ENCODE data around the gene GATD1.

GATD1 gene

DNA sequence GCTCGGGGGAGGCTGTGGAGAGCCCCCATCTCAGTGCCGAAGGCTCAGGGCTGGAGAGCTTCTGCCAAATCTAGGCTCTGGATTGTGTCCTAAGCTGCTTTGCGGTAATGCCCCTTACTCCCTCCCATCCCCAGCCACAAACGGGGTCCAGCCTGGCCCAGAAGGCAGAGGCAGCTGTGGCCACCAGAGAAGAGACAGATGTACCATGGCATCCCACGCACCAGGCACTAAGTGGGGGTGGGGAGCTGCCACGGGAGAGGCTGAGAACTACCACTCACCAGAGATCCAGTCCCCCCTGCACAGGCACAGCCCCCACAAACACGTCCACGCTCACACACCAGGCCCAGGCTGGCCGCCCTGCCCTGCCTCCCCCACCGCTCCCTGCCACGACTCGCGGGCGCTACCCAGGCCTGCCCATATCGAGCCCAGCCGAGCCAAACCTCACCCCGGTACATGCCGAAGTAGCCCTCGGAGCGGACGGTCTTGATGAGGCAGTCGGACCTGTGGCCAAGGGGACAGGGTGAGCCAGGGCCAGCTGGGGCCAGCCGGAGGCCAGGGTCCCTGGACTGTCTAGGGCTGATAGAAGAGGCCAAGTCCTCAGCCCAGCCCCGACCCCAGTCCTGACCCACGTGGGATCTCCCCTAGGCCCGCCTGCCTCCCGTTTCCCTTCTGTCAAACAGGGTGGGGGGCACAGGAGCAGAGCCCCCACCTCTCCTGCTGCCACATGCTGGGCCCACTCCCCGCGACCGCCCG, 16.9 kb upstream of the GATD1 start:
- DNase-seq (ENCODE audit: insufficient read length) (no peak), FAIRE-seq (no peak)
- no peak for TF ChIP-seq POLR2AphosphoS5 (IDR thresholded peaks at IDR 0.05; ENCODE audit: low read depth, low read length)

DNA sequence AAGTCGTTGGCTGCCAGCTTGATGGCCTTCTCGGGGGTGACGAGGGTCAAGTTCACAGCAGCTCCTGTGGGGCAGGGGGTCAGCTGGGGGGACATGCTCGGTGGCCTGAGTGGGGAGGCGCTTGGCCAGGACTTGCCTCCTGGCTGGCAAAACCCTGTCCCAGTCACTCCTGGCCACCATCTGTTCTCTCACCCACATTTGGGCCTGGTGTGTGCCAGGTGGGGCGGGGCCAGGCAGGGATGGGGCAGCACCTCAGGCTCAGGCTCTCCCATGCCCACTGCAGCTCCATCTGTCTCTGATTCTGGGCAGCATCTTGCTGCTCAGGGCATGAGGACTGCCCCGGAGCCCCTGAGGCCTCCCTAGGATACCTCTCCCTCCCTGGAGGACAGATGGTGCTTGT, 16.3 kb upstream of the GATD1 start:
- DNase-seq (ENCODE audit: insufficient read length) (no peak), FAIRE-seq (no peak)
- no peak for TF ChIP-seq POLR2A (IDR thresholded peaks at IDR 0.05; ENCODE audit: low read depth, low read length)
- no peak for TF ChIP-seq POLR2AphosphoS5 (IDR thresholded peaks at IDR 0.05; ENCODE audit: low read depth, low read length)
- no peak for TF ChIP-seq TAF1 (IDR thresholded peaks at IDR 0.05; ENCODE audit: borderline replicate concordance, low read depth, low read length)

- no peak for DNase-seq (ENCODE audit: insufficient read length)
These were observed 15.6 kb upstream of the GATD1 start for GRCh38 chr11:792873-793272.

GRCh38 chr11:792535-792821, 15.2 kb upstream of the GATD1 start:
- no peak for DNase-seq (ENCODE audit: insufficient read length)
- FAIRE-seq = no peak
- TF ChIP-seq POLR2A (IDR thresholded peaks at IDR 0.05; ENCODE audit: low read depth, low read length) (no peak), POLR2AphosphoS5 (IDR thresholded peaks at IDR 0.05; ENCODE audit: low read depth, low read length) (no peak), TAF1 (IDR thresholded peaks at IDR 0.05; ENCODE audit: borderline replicate concordance, low read depth, low read length) (no peak)

More at GRCh38 chr11:792873-793272, 15.6 kb upstream of the GATD1 start:
- FAIRE-seq = no peak
- TF ChIP-seq POLR2A (IDR thresholded peaks at IDR 0.05; ENCODE audit: low read depth, low read length) (no peak), TAF1 (IDR thresholded peaks at IDR 0.05; ENCODE audit: borderline replicate concordance, low read depth, low read length) (no peak)

- DNase-seq (ENCODE audit: insufficient read length) (no peak), FAIRE-seq (no peak)
- no peak for TF ChIP-seq TAF1 (IDR thresholded peaks at IDR 0.05; ENCODE audit: borderline replicate concordance, low read depth, low read length)
- TF ChIP-seq POLR2AphosphoS5 (IDR thresholded peaks at IDR 0.05; ENCODE audit: low read depth, low read length) = no peak
- TF ChIP-seq POLR2A (IDR thresholded peaks at IDR 0.05; ENCODE audit: low read depth, low read length) = no peak
These were observed 14.6 kb upstream of the GATD1 start for GRCh38 chr11:791658-792534.

DNA sequence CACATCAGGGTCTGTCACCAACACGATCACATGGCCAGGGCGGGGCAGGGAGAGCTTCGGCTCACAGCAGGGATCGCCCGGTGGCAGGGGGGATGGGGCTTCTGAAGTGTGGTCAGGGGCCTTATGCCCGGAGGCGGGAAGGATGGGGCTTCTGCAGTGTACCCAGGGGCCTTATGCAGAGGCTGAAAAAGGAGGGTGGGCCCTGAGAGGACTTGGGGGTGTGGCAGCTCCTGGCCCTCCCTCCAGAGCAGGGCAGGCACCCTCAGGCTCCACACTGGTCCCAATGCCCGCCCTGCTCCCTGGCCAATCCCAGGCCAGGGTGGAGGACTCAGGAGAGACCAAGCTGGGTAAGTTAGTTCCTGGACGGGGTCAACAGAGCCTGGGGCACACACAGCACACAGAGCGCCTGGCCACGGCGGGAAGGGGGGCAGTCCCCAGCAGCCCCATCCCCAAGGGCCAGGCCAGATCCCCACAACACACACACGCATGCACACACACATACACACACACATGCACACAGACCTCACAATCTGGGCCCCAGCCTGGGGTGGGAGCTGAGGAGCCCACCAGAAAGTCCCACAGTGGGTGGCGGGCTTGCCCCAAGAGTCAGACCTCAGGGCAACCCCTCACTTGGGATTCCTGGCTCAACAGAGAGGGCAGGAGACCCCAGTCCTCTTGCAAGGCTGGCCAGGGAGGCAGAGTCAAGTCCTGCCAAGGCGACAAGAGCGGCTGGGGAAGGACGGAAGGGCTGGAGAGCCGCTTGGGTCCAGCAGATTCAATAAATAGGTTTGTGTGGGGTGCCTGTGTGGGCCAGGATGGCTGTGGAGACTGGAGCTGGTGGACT, 13.7 kb upstream of the GATD1 start:
- TF ChIP-seq POLR2A (IDR thresholded peaks at IDR 0.05; ENCODE audit: low read depth, low read length) (no peak), TAF1 (IDR thresholded peaks at IDR 0.05; ENCODE audit: borderline replicate concordance, low read depth, low read length) (no peak), POLR2AphosphoS5 (IDR thresholded peaks at IDR 0.05; ENCODE audit: low read depth, low read length) (no peak)
- FAIRE-seq (no peak), DNase-seq (ENCODE audit: insufficient read length) (no peak)

DNA sequence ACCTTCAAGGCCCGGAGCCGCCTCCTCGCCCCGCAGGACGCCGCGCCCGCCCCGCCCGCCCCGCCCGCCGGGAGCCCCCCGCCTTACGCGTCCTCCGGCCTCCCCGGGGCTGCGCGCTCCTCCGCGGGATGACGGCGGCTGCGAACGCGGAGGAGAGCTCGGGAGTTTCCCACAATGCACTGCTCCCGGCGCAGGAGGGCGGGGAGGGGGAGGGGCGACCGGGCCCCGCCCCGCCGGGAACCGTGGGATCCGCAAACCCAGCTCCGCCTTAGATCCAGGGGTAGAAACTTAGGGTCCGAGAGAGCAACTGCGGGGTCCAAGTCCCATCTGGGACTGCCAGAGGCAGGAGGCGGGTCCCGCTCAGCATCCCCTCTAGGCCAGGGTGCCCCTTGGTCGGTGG, 12.7 kb upstream of the GATD1 start, which contains the start of gene CEND1:
Gene CEND1 (minus strand): TSS at position 148 of the 400 bp plus-strand sequence. CDS start 1,514 bp downstream, outside the sequence.
- peak; percentile 82 for DNase-seq (ENCODE audit: insufficient read length)
- peak; percentile 95 for FAIRE-seq
- TF ChIP-seq POLR2A (IDR thresholded peaks at IDR 0.05; ENCODE audit: low read depth, low read length) = no peak
- no peak for TF ChIP-seq POLR2AphosphoS5 (IDR thresholded peaks at IDR 0.05; ENCODE audit: low read depth, low read length)
- TF ChIP-seq TAF1 (IDR thresholded peaks at IDR 0.05; ENCODE audit: borderline replicate concordance, low read depth, low read length) = no peak

DNA sequence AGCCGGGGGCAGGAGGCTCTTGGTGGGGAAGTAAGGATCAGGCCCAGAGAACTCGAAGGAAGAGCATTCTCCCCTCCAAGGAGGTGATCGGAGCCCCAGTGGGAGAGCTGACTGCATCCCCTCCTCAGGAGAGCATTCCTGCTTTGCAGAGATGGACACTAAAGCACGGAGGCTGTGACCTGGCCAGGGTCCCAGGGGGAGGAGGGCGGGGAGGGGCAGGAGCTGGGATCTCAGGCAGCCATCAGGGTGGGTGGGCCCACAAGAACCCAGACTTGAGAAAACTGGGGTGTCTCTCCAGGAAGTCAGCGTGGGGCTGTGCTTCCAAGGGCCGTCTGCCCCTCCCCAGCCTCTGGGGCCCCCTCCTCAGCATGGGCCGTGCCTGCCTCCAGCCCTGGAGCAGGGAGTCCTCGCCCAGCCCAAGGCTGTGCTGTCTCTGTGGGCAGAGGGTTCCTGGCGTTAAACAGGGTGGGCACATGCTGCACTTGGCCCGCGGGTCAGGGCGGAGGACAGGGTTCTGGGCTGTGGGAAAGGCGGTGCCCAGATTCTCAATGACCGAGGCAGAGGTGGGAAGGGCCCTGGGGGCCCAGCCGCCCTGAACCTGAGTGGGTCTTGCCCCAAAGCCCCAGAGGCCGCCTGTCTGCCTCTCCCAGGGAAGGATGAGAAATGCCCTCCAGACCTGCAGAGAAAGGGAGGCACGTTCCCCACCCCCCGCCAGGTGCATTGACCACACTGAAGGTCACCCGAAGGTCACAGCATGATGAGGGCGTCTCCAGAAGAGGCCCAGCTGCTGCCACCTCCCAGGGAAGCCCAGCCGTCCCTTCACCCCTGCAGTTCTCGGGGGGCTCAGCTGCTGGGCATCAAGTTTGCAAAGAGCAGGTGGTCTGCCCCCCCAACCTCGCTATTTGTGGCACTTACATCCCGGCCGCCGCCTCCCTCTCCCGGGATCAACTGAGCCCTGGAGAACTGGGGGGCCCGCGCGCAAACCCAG, 12.0 kb upstream of the GATD1 start:
- TF ChIP-seq POLR2A (IDR thresholded peaks at IDR 0.05; ENCODE audit: low read depth, low read length) (0 out of 2 replicates have a peak, but pooled peaks have one; percentile 11), TAF1 (IDR thresholded peaks at IDR 0.05; ENCODE audit: borderline replicate concordance, low read depth, low read length) (no peak)
- DNase-seq (ENCODE audit: insufficient read length) (no peak), FAIRE-seq (peak; percentile 50)

GRCh38 chr11:788009-788640, 10.8 kb upstream of the GATD1 start:
- no peak for DNase-seq (ENCODE audit: insufficient read length)
- TF ChIP-seq POLR2A (IDR thresholded peaks at IDR 0.05; ENCODE audit: low read depth, low read length) (no peak), TAF1 (IDR thresholded peaks at IDR 0.05; ENCODE audit: borderline replicate concordance, low read depth, low read length) (no peak), POLR2AphosphoS5 (IDR thresholded peaks at IDR 0.05; ENCODE audit: low read depth, low read length) (no peak)
- no peak for FAIRE-seq

DNA sequence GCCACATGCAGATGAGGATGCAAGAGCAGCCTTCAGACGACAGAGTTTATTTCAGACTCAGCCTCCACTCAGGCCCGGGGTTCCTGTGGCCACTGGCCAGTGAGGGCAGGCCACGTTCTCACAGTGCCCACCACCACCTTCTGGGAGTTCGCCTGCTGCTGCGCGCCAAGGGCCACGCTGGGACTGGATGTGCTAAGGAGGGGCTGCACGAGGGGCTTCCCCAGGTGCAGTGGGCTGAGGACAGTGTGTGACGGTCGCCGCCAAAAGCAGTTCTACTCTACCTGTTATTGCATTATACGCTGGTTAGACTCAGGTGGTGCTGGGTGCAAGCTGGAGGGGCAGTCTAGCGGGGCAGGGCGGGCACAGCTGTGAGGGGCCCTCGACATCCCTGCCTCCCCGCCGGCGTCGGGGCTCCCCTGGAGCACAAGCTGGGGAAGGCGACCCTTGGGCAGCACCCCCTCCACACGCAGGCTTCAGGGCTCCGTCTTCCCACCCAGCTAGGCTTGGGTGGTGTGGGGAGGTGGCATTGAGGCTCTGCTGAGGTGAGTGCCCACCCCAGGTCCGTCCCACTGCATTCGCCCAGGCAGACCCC, 9.9 kb upstream of the GATD1 start:
- no peak for TF ChIP-seq POLR2A (IDR thresholded peaks at IDR 0.05; ENCODE audit: low read depth, low read length)
- TF ChIP-seq TAF1 (IDR thresholded peaks at IDR 0.05; ENCODE audit: borderline replicate concordance, low read depth, low read length) = no peak
- no peak for TF ChIP-seq POLR2AphosphoS5 (IDR thresholded peaks at IDR 0.05; ENCODE audit: low read depth, low read length)
- DNase-seq (ENCODE audit: insufficient read length) = no peak
- no peak for FAIRE-seq
